Naive B cell (primary cell): ENCODE data around the gene ECM2. TPM values are rescaled to one million over a fixed set of nuclear protein-coding genes. Genes with fewer than 3 reads are reported as not detected.

ENCODE experiments used
- ATAC-seq, 2 donors: fragments of 150-1000 bp; cut with Tn5 transposase; 2 replicates each; pipeline ENCODE4 v1.10.0; 2021; ENCODE audit warnings: low read depth in 2 of 2, mild to moderate bottlenecking in 2 of 2, moderate library complexity in 2 of 2
- DNase-seq: peaks from one replicate; pipeline ENCODE4 v3.0.0; 2022
- H3K27ac Mint-ChIP-seq, 6 donors: one replicate each; pipeline ENCODE4 v1.8.0; 2020 to 2022; ENCODE audit warnings: mild to moderate bottlenecking in 6 of 6, mixed read lengths in 6 of 6, moderate library complexity in 5 of 6, inconsistent platforms in 2 of 6
- H3K27me3 Mint-ChIP-seq, 3 donors: one replicate each; pipeline ENCODE4 v1.8.0; 2021 to 2022; ENCODE audit warnings: mixed read lengths in 3 of 3, mild to moderate bottlenecking in 1 of 3
- H3K36me3 Mint-ChIP-seq, 2 donors: one replicate each; pipeline ENCODE4 v1.8.0; 2020 to 2022; ENCODE audit warnings: mixed read lengths in 2 of 2, inconsistent platforms in 1 of 2, mild to moderate bottlenecking in 1 of 2
- H3K4me1 Mint-ChIP-seq, 3 donors: one replicate each; pipeline ENCODE4 v1.8.0; 2020 to 2022; ENCODE audit warnings: mixed read lengths in 3 of 3, inconsistent platforms in 1 of 3, mild to moderate bottlenecking in 1 of 3, moderate library complexity in 1 of 3
- H3K4me3 Mint-ChIP-seq, 8 donors: one replicate each; pipeline ENCODE4 v1.8.0; 2020 to 2022; ENCODE audit warnings: mild to moderate bottlenecking in 8 of 8, mixed read lengths in 8 of 8, moderate library complexity in 8 of 8, inconsistent platforms in 2 of 8
- H3K9me3 Mint-ChIP-seq, 7 donors: one replicate each; pipeline ENCODE4 v1.8.0; 2020 to 2022; ENCODE audit warnings: mixed read lengths in 7 of 7, mild to moderate bottlenecking in 5 of 7, inconsistent platforms in 2 of 7, moderate library complexity in 1 of 7
- polyA plus RNA-seq, 6 donors: library from polyadenylated mRNA; unstranded; fragments of 300-500 nt; fragmentation: Illumina TruSeq; gene quantifications; one replicate each; pipeline ENCODE4 v1.2.3, GENCODE V29; 2021; ENCODE audit warnings: low read depth in 6 of 6

ECM2 gene
- polyA plus RNA-seq, 6 donors from 2014 or later = 0.09 TPM; not detected in 5

GRCh38 chr9:92520837-92521236, 15.0 kb downstream of the ECM2 start:
- Mint-ChIP-seq H3K27ac (no peak overlapping the region), H3K4me3 (no peak overlapping the region), H3K9me3 (peaks cover 0 to 2% (median 0%) of the 10 kb centered on the region in 7 donors), H3K36me3 (no peaks in the 10 kb centered on the region), H3K4me1 (no peaks in the 10 kb centered on the region), H3K27me3 (no peaks in the 10 kb centered on the region)
- no peak for ATAC-seq
- no peak for DNase-seq

- ATAC-seq (no peak), DNase-seq (no peak)
- no peak overlapping the region for H3K27ac Mint-ChIP-seq
- no peak overlapping the region for H3K4me3 Mint-ChIP-seq
- H3K27me3 Mint-ChIP-seq = no peaks in the 10 kb centered on the region
- H3K4me1 Mint-ChIP-seq = no peaks in the 10 kb centered on the region
- no peaks in the 10 kb centered on the region for H3K36me3 Mint-ChIP-seq
- H3K9me3 Mint-ChIP-seq = peaks cover 0 to 2% (median 0%) of the 10 kb centered on the region in 7 donors
These were observed 17.6 kb downstream of the ECM2 start for GRCh38 chr9:92518199-92518598.

GRCh38 chr9:92517046-92517445, 18.7 kb downstream of the ECM2 start:
- H3K36me3 Mint-ChIP-seq = no peaks in the 10 kb centered on the region
- ATAC-seq = no peak

GRCh38 chr9:92516521-92516920, 19.3 kb downstream of the ECM2 start:
- Mint-ChIP-seq H3K4me3 (no peak overlapping the region), H3K27me3 (no peaks in the 10 kb centered on the region), H3K27ac (no peak overlapping the region), H3K36me3 (no peaks in the 10 kb centered on the region), H3K4me1 (no peaks in the 10 kb centered on the region), H3K9me3 (peaks cover 0 to 2% (median 0%) of the 10 kb centered on the region in 7 donors)
- DNase-seq = no peak
- no peak for ATAC-seq

More at GRCh38 chr9:92517046-92517445, 18.7 kb downstream of the ECM2 start:
- Mint-ChIP-seq H3K9me3 (peaks cover 0 to 2% (median 0%) of the 10 kb centered on the region in 7 donors), H3K27me3 (no peaks in the 10 kb centered on the region), H3K4me3 (no peak overlapping the region), H3K27ac (no peak overlapping the region), H3K4me1 (no peaks in the 10 kb centered on the region)
- no peak for DNase-seq

GRCh38 chr9:92514635-92515034, 21.2 kb downstream of the ECM2 start:
- Mint-ChIP-seq H3K4me3 (no peak overlapping the region), H3K36me3 (no peaks in the 10 kb centered on the region), H3K4me1 (peaks cover 0 to 5% (median 0%) of the 10 kb centered on the region in 3 donors), H3K27ac (peak overlapping the region in 2 of 6 donors; percentile 3 to 47), H3K9me3 (no peaks in the 10 kb centered on the region), H3K27me3 (no peaks in the 10 kb centered on the region)
- DNase-seq (no peak), ATAC-seq (no peak)

- no peaks in the 10 kb centered on the region for H3K9me3 Mint-ChIP-seq
- no peak for DNase-seq
- peak overlapping the region in 2 of 6 donors; percentile 11 to 71 for H3K27ac Mint-ChIP-seq
- ATAC-seq = no peak
- no peaks in the 10 kb centered on the region for H3K36me3 Mint-ChIP-seq
- no peak overlapping the region for H3K4me3 Mint-ChIP-seq
- no peaks in the 10 kb centered on the region for H3K27me3 Mint-ChIP-seq
- H3K4me1 Mint-ChIP-seq = peaks cover 0 to 5% (median 0%) of the 10 kb centered on the region in 3 donors
These were observed 22.4 kb downstream of the ECM2 start for GRCh38 chr9:92513349-92513748.

GRCh38 chr9:92512622-92513021, 23.2 kb downstream of the ECM2 start:
- Mint-ChIP-seq H3K4me3 (no peak overlapping the region), H3K36me3 (no peaks in the 10 kb centered on the region), H3K9me3 (no peaks in the 10 kb centered on the region), H3K27me3 (no peaks in the 10 kb centered on the region), H3K27ac (no peak overlapping the region), H3K4me1 (peaks cover 0 to 5% (median 2%) of the 10 kb centered on the region in 3 donors)
- ATAC-seq = no peak
- DNase-seq = no peak

GRCh38 chr9:92510747-92511146, 25.0 kb downstream of the ECM2 start:
- Mint-ChIP-seq H3K4me3 (no peak overlapping the region), H3K36me3 (no peaks in the 10 kb centered on the region), H3K27me3 (no peaks in the 10 kb centered on the region), H3K9me3 (no peaks in the 10 kb centered on the region), H3K4me1 (peaks cover 0 to 5% (median 3%) of the 10 kb centered on the region in 3 donors), H3K27ac (peak overlapping the region in 1 of 6 donors; percentile 5)
- DNase-seq (no peak), ATAC-seq (peak in 1 of 2 donors; percentile 28)

- Mint-ChIP-seq H3K27ac (peak overlapping the region in 1 of 6 donors; percentile 74), H3K4me3 (no peak overlapping the region), H3K36me3 (no peaks in the 10 kb centered on the region), H3K27me3 (no peaks in the 10 kb centered on the region), H3K4me1 (peaks cover 0 to 5% (median 3%) of the 10 kb centered on the region in 3 donors), H3K9me3 (no peaks in the 10 kb centered on the region)
- DNase-seq (no peak), ATAC-seq (no peak)
These were observed 26.7 kb downstream of the ECM2 start for GRCh38 chr9:92509050-92509449.

- no peak overlapping the region for H3K4me3 Mint-ChIP-seq
- no peaks in the 10 kb centered on the region for H3K27me3 Mint-ChIP-seq
- peak overlapping the region in 1 of 6 donors; percentile 20 for H3K27ac Mint-ChIP-seq
- H3K36me3 Mint-ChIP-seq = no peaks in the 10 kb centered on the region
- no peaks in the 10 kb centered on the region for H3K9me3 Mint-ChIP-seq
- peaks cover 0 to 5% (median 3%) of the 10 kb centered on the region in 3 donors for H3K4me1 Mint-ChIP-seq
- ATAC-seq = no peak
- DNase-seq = no peak
These were observed 27.6 kb downstream of the ECM2 start for GRCh38 chr9:92508018-92508820.

- H3K4me1 Mint-ChIP-seq = peaks cover 0 to 5% (median 3%) of the 10 kb centered on the region in 3 donors
- ATAC-seq = no peak
- H3K36me3 Mint-ChIP-seq = no peaks in the 10 kb centered on the region
- H3K9me3 Mint-ChIP-seq = no peaks in the 10 kb centered on the region
- no peak overlapping the region for H3K4me3 Mint-ChIP-seq
- H3K27ac Mint-ChIP-seq = peak overlapping the region in 1 of 6 donors; percentile 49
- H3K27me3 Mint-ChIP-seq = no peaks in the 10 kb centered on the region
- no peak for DNase-seq
These were observed 28.3 kb downstream of the ECM2 start for GRCh38 chr9:92507496-92507895.

GRCh38 chr9:92507005-92507404, 28.8 kb downstream of the ECM2 start:
- H3K9me3 Mint-ChIP-seq = no peaks in the 10 kb centered on the region
- H3K27ac Mint-ChIP-seq = peak overlapping the region in 1 of 6 donors; percentile 54
- H3K4me3 Mint-ChIP-seq = no peak overlapping the region
- H3K4me1 Mint-ChIP-seq = peaks cover 0 to 5% (median 3%) of the 10 kb centered on the region in 3 donors
- DNase-seq = no peak
- no peak for ATAC-seq
- H3K36me3 Mint-ChIP-seq = no peaks in the 10 kb centered on the region
- no peaks in the 10 kb centered on the region for H3K27me3 Mint-ChIP-seq

GRCh38 chr9:92506184-92506857, 29.5 kb downstream of the ECM2 start:
- no peaks in the 10 kb centered on the region for H3K27me3 Mint-ChIP-seq
- ATAC-seq (no peak), DNase-seq (no peak)
- H3K9me3 Mint-ChIP-seq = no peaks in the 10 kb centered on the region
- no peak overlapping the region for H3K27ac Mint-ChIP-seq
- H3K4me3 Mint-ChIP-seq = no peak overlapping the region
- peaks cover 0 to 5% (median 3%) of the 10 kb centered on the region in 3 donors for H3K4me1 Mint-ChIP-seq
- H3K36me3 Mint-ChIP-seq = no peaks in the 10 kb centered on the region

GRCh38 chr9:92504881-92505280, 30.9 kb downstream of the ECM2 start:
- peaks cover 0 to 3% (median 0%) of the 10 kb centered on the region in 3 donors for H3K4me1 Mint-ChIP-seq
- H3K9me3 Mint-ChIP-seq = no peaks in the 10 kb centered on the region
- ATAC-seq = no peak
- no peak overlapping the region for H3K4me3 Mint-ChIP-seq
- no peaks in the 10 kb centered on the region for H3K36me3 Mint-ChIP-seq
- H3K27me3 Mint-ChIP-seq = no peaks in the 10 kb centered on the region
- no peak overlapping the region for H3K27ac Mint-ChIP-seq
- DNase-seq = no peak
